ENCODE measurements around the gene ZNF398. TPM values are rescaled to one million over a fixed set of nuclear protein-coding genes. Genes with fewer than 3 reads are reported as not detected.

Gene ZNF398
- total and polyA plus RNA-seq, 2 of the 13 experiments (the other 11 are each of a cell fraction or from before 2014, with no cell fraction given) = 3.0 to 8.9 TPM

GRCh38 chr7:149161241-149161848 lies 14.1 kb downstream of the ZNF398 start:
- TF ChIP-seq ZNF121 (CRISPR knock-in tag; IDR thresholded peaks at IDR 0.05) (peak; percentile 80; the same call in 1 of the 2 replicates), FOSL2 (CRISPR knock-in tag; IDR thresholded peaks at IDR 0.05) (peak; percentile 53), ZNF782 (CRISPR knock-in tag; IDR thresholded peaks at IDR 0.05; ENCODE audit: borderline replicate concordance) (no peak)
- H3K4me1 ChIP-seq (ENCODE audit: insufficient read depth, low read length) = no peaks in the 10 kb centered on the region
- ATAC-seq (no peak), FAIRE-seq (no peak), DNase-seq (ENCODE audit: low spot score) (no peak)
- H3K36me3 ChIP-seq (replicated peaks in 1 of 2; ENCODE audit: control insufficient read depth in 1 of 2, insufficient read depth in 2 of 2, low read length in 2 of 2) = peaks cover 7 to 39% of the 10 kb centered on the region in 2 experiments; a peak in 4 of 5 replicates
- no peaks in the 10 kb centered on the region for H3K27me3 ChIP-seq (ENCODE audit: control insufficient read depth in 1 of 2, insufficient read depth in 2 of 2, low read length in 2 of 2)
- H3K9ac ChIP-seq (ENCODE audit: insufficient read depth, low read depth, low read length) = no peak overlapping the region
- no peak overlapping the region for H3K27ac ChIP-seq (ENCODE audit: extremely low read length, insufficient read depth, low read length)
- H3K9me3 ChIP-seq (ENCODE audit: low read length) = no peaks in the 10 kb centered on the region
- CTCF ChIA-PET (ENCODE audit: low intra/inter-chr PET ratio, low total read pairs) = no interaction called here
- POLR2A ChIA-PET = no interaction called here
- in situ Hi-C loops (cut with HindIII; ENCODE audit: extremely low pct_ligation_motif_present, low pct_unique_long_range_greater_than_20kb) (no loop called here), intact Hi-C loops (cut with micrococcal nuclease; ENCODE audit: unreplicated experiment) (no loop called here)
- H3K79me2 ChIP-seq (ENCODE audit: insufficient read depth, low read length) = no peaks in the 10 kb centered on the region
- no peak overlapping the region for H2AFZ ChIP-seq (ENCODE audit: low read length)
- H4K20me1 ChIP-seq (ENCODE audit: insufficient read depth, low read length) = no peaks in the 10 kb centered on the region
- no peak overlapping the region for H3K4me2 ChIP-seq (ENCODE audit: low read depth, low read length)
- 88% methylated on average over 5 of the region's 5 CpGs for WGBS (ENCODE audit: low lambda C conversion rate)
- no TSS peak for BruUV-seq (replicated peaks)
- H3K4me3 ChIP-seq (replicated peaks in 1 of 3; ENCODE audit: insufficient read depth in 1 of 3, low read depth in 2 of 3, low read length in 3 of 3) = no peak overlapping the region

DNA sequence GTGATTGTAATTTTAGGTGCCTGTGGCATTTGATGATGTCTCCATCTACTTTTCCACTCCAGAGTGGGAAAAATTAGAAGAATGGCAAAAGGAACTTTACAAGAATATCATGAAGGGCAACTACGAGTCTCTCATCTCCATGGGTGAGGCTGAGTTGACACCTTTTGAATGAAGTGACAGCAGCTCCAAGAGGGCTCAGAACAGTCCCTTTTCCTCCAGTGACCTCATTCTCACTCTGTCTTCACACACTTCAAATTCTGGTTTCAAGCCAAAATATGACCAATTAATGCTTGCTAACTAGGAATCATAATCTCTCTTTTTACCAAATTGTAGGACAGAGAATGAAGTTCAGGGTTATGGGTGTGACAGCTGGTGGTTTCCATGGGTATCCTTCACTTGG lies 18.9 kb downstream of the ZNF398 start:
- H4K20me1 ChIP-seq (ENCODE audit: insufficient read depth, low read length) = no peaks in the 10 kb centered on the region
- 90% methylated on average over 1 of the region's 1 CpG for WGBS (ENCODE audit: low lambda C conversion rate)
- intact Hi-C loops (cut with micrococcal nuclease; ENCODE audit: unreplicated experiment) (no loop called here), in situ Hi-C loops (cut with HindIII; ENCODE audit: extremely low pct_ligation_motif_present, low pct_unique_long_range_greater_than_20kb) (no loop called here)
- H3K27ac ChIP-seq (ENCODE audit: extremely low read length, insufficient read depth, low read length) = no peak overlapping the region
- H3K79me2 ChIP-seq (ENCODE audit: insufficient read depth, low read length) = no peaks in the 10 kb centered on the region
- H3K9ac ChIP-seq (ENCODE audit: insufficient read depth, low read depth, low read length) = no peak overlapping the region
- no peaks in the 10 kb centered on the region for H3K27me3 ChIP-seq (ENCODE audit: control insufficient read depth in 1 of 2, insufficient read depth in 2 of 2, low read length in 2 of 2)
- DNase-seq (ENCODE audit: low spot score) (no peak), FAIRE-seq (no peak), ATAC-seq (no peak)
- H3K9me3 ChIP-seq (ENCODE audit: low read length) = no peaks in the 10 kb centered on the region
- H3K4me1 ChIP-seq (ENCODE audit: insufficient read depth, low read length) = no peaks in the 10 kb centered on the region
- ChIA-PET POLR2A (no interaction called here), CTCF (ENCODE audit: low intra/inter-chr PET ratio, low total read pairs) (no interaction called here)
- H3K4me2 ChIP-seq (ENCODE audit: low read depth, low read length) = no peak overlapping the region
- peaks cover 20 to 51% of the 10 kb centered on the region in 2 experiments for H3K36me3 ChIP-seq (replicated peaks in 1 of 2; ENCODE audit: control insufficient read depth in 1 of 2, insufficient read depth in 2 of 2, low read length in 2 of 2)
- no peak overlapping the region for H3K4me3 ChIP-seq (replicated peaks in 1 of 3; ENCODE audit: insufficient read depth in 1 of 3, low read depth in 2 of 3, low read length in 3 of 3)
- H2AFZ ChIP-seq (ENCODE audit: low read length) = no peak overlapping the region
- no TSS peak for BruUV-seq (replicated peaks)
- no peak for TF ChIP-seq ASH2L (IDR thresholded peaks at IDR 0.05; ENCODE audit: insufficient read length, low read depth, low read length)
- no peak for TF ChIP-seq NR2F6 (IDR thresholded peaks at IDR 0.05)
- no peak for TF ChIP-seq NR2F6 (CRISPR knock-in tag; IDR thresholded peaks at IDR 0.05)
- TF ChIP-seq, protein P1, sequence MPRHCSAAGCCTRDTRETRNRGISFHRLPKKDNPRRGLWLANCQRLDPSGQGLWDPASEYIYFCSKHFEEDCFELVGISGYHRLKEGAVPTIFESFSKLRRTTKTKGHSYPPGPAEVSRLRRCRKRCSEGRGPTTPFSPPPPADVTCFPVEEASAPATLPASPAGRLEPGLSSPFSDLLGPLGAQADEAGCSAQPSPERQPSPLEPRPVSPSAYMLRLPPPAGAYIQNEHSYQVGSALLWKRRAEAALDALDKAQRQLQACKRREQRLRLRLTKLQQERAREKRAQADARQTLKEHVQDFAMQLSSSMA (CRISPR knock-in tag; IDR thresholded peaks at IDR 0.05) = no peak
- no peak for TF ChIP-seq PHF20 (CRISPR knock-in tag; IDR thresholded peaks at IDR 0.05)
- TF ChIP-seq ZBTB21 (CRISPR knock-in tag; IDR thresholded peaks at IDR 0.05) = no peak
- TF ChIP-seq TBX2 (CRISPR knock-in tag; IDR thresholded peaks at IDR 0.05; ENCODE audit: borderline replicate concordance) = no peak
- no peak for TF ChIP-seq GATAD2A (CRISPR knock-in tag; IDR thresholded peaks at IDR 0.05)
- TF ChIP-seq IKZF4 (CRISPR knock-in tag; IDR thresholded peaks at IDR 0.05; ENCODE audit: borderline replicate concordance, low read depth, not compliant biosample characterization) = no peak
- TF ChIP-seq UBTF (CRISPR knock-in tag; IDR thresholded peaks at IDR 0.05) = no peak
- no peak for TF ChIP-seq FOXK1 (CRISPR knock-in tag; IDR thresholded peaks at IDR 0.05; ENCODE audit: borderline replicate concordance, low read depth)
- no peak for TF ChIP-seq HOXA5 (CRISPR knock-in tag; IDR thresholded peaks at IDR 0.05)
- TF ChIP-seq ZNF292 (CRISPR knock-in tag; IDR thresholded peaks at IDR 0.05; ENCODE audit: borderline replicate concordance, low read depth) = no peak
- TF ChIP-seq ZNF224 (CRISPR knock-in tag; IDR thresholded peaks at IDR 0.05) = no peak
